Measurements from ENCODE around the gene INSYN1. TPM values are rescaled to one million over a fixed set of nuclear protein-coding genes. Genes with fewer than 3 reads are reported as not detected.

The INSYN1 gene
- total and polyA plus RNA-seq, 9 of the 15 experiments (the other 6 are each of a cell fraction or from before 2014, with no cell fraction given) = not detected

- TF ChIP-seq CHD2 (IDR thresholded peaks at IDR 0.05; ENCODE audit: low read depth, low read length) = no peak
- no peak for TF ChIP-seq TAF7 (tag; IDR thresholded peaks at IDR 0.05)
- TF ChIP-seq ILF3 (IDR thresholded peaks at IDR 0.05; ENCODE audit: borderline replicate concordance) = no peak
- no peak for TF ChIP-seq POLR2A (conservative IDR thresholded peaks at IDR 0.05)
- no peak for TF ChIP-seq ZNF280B (CRISPR knock-in tag; IDR thresholded peaks at IDR 0.05)
These were observed 1.3 kb upstream of the INSYN1 start (continued) for GRCh38 chr15:73754461-73754860.

GRCh38 chr15:73752806-73753193 is 351 bp downstream of the INSYN1 start:
- in situ Hi-C loops (cut with MboI) (no loop called here), intact Hi-C loops (cut with micrococcal nuclease) (no loop called here)
- no CpG with 5 or more reads among the region's 56 CpGs for WGBS (ENCODE audit: insufficient coverage, low coverage, missing lambda C conversion rate)
- FAIRE-seq = no peak
- Histone ChIP-seq H3K9me1 (ENCODE audit: control insufficient read depth, insufficient read depth, low read length) (no peaks in the 10 kb centered on the region), H4K20me1 (replicated peaks; ENCODE audit: control insufficient read depth, insufficient read depth, low read length) (peaks cover 15% of the 10 kb centered on the region), H3K36me3 (ENCODE audit: control insufficient read depth, insufficient read depth, low read length) (no peaks in the 10 kb centered on the region), H3K4me2 (ENCODE audit: insufficient read depth, low read length) (no peak overlapping the region), H3K9me3 (replicated peaks; ENCODE audit: control insufficient read depth, insufficient read depth, low read depth, low read length) (no peaks in the 10 kb centered on the region), H3K9ac (ENCODE audit: insufficient read depth in 1 of 2, low read depth in 2 of 2, low read length in 2 of 2) (no peak overlapping the region), H2AFZ (ENCODE audit: low read depth, low read length) (no peak overlapping the region), H3K4me1 (replicated peaks in 1 of 2; ENCODE audit: control insufficient read depth in 2 of 2, insufficient read depth in 2 of 2, low read length in 2 of 2) (peaks cover 0 to 8% of the 10 kb centered on the region in 2 experiments; a peak in 2 of 5 replicates), H3K4me3 (no peak overlapping the region), H3K79me2 (ENCODE audit: control insufficient read depth, insufficient read depth, low read length) (no peaks in the 10 kb centered on the region), H3K27me3 (ENCODE audit: control insufficient read depth in 2 of 2, insufficient read depth in 2 of 2, low read length in 2 of 2) (peaks cover 14 to 50% of the 10 kb centered on the region in 2 experiments; a peak in 4 of 5 replicates), H3K27ac (ENCODE audit: extremely low read depth, low read depth, low read length) (no peak overlapping the region)
- ChIA-PET POLR2A (no interaction called here), CTCF (ENCODE audit: low intra/inter-chr PET ratio) (no interaction called here)
- ATAC-seq = no peak
- BruUV-seq (replicated peaks) = no TSS peak
- DNase-seq (ENCODE audit: extremely low read depth in 1 of 4, low spot score in 3 of 4) = peak in 2 of 4 experiments; percentile 22 to 23
- TF ChIP-seq ELK3 (CRISPR knock-in tag; IDR thresholded peaks at IDR 0.05) (no peak), TCF7 (IDR thresholded peaks at IDR 0.05; ENCODE audit: borderline replicate concordance) (no peak), POLR2AphosphoS5 (IDR thresholded peaks at IDR 0.05; ENCODE audit: control insufficient read depth, insufficient read depth, low read depth, low read length) (no peak), BRCA1 (IDR thresholded peaks at IDR 0.05) (no peak), BRCA1 (CRISPR knock-in tag; IDR thresholded peaks at IDR 0.05) (no peak)

Data from K562 (cell line).